GM18868 (cell line): ENCODE results near the gene BTRC.

Experiments used
- ATAC-seq: cut with Tn5 transposase; IDR thresholded peaks from one replicate; pipeline ENCODE4 v1.9.1; 2021; ENCODE audit warnings: mild to moderate bottlenecking, moderate library complexity; ENCODE audit not compliant: unreplicated experiment

The BTRC gene

DNA sequence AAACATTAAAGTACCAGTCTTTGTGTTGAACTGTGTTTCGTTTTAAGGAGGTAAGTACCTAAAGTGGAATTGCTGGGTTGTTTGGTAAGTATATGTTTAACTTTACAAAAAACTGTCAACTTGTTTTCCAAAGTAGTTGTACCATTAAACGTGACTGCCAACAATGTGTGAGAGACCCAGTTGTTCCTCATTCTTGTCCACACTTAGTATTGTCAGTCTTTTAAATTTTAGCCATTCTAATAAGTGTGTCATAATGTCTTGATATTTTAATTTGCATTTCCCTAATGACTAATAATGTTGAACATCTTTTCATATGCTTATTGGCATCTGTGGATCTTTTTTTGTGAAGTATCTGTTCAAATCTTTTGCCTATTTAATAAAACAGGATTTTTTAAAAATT is 159.8 kb downstream of the BTRC start:
- ATAC-seq, result no peak

DNA sequence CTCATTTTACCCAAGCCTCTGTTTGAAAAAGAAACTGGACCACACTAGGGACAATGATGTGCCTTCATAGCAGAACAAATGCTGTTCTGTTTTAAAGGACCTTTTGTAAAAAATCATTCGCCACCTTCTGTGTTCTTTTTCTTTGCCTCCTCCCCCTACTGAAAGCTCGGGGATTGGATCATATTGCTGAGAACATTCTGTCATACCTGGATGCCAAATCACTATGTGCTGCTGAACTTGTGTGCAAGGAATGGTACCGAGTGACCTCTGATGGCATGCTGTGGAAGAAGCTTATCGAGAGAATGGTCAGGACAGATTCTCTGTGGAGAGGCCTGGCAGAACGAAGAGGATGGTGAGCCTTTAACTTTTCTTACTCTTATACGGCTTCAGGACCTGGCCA is 171.9 kb downstream of the BTRC start:
- no peak for ATAC-seq

DNA sequence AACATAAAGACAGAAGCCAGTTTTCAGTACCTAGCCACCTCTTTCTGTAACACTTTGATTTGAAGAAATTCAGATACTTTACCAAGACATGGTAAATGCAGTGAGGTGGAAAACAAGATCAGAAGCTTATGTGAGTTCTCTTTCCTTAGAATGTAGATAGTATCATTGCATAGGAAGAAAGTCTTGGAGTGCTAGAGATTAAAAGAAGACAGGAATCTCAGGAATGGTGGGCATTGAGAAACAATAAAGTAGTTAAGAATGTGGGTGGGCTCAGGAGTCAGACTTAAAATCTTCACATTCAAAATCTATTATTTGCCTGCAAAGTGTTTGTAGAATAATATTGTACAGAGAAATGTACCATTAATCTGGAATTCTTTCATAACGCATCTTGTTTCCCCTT is 175.2 kb downstream of the BTRC start:
- no peak for ATAC-seq

DNA sequence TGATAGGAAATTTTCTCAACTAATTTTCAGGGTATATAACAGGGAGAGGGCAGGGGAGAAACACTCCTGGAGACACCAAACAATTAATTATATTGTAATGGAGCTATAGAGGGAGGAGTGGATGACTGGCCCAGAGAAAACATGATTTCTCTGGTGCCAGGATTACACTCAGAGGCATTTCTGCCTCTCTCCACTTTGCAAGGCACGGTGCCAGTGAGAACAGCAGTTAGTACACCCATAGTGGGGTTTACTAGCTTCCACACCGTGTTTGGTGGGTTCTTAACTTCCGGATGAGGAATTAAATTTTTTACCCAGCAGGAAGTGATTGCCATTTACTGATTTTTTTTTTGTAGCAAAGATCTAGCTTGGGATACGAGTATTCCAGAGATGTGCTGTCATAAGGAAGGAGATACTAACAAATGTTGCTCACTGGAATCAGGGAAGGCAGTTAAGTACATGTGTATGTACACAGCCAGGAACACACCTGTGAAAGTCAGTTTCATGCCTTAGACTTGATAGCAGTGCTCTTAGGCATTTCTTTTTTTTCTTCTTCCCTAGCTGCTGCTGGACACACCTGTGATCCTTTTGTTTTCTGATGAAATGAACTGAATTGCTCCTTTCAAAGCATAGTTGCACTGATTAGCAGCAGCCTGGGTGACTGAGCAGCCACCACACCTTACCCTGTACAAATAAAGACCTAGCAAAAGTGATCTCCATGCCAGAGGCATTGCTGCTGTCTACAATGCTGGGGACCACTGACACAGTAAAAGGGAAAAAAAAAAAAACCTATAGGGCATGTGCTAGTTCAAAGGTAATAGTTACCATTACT is 176.0 kb downstream of the BTRC start:
- no peak for ATAC-seq

DNA sequence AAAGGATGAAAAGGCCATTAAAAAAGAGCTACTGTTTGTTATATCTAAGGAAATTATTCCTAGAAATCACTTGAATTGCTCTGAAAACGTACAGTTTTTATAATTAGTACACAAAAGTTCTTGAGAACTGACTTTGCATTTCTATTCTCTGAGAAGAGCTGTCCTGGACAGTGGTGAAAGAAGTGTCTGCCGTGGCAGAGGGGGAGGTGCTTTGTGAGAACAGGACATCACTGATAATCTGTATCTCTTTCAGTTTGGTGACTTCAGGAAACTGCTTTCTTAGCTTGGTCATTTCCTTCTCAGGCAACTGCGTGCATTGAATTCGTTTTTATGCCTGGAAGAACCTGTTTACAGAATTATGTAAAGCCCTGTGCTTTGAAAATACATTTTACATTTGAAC is 182.0 kb downstream of the BTRC start:
- ATAC-seq, result no peak

DNA sequence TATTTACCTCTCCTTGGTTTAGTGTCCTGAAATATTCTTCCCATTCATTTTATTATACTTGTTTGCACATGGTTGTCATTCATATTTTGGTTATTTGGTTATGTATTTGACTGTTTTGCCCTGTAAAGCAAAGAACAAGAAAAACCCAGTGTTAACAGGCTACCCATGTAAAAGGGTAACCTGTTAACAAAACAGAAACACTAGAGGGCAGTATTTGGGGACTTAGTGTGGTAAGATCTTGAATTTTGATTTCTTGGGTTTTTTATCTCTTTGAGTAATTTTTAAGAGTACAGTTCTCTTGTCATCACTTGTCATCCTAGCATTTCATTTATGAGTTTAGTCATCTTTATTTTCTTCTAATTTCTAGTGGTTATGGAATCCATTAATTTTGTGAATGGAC is 182.8 kb downstream of the BTRC start:
- ATAC-seq, result no peak

DNA sequence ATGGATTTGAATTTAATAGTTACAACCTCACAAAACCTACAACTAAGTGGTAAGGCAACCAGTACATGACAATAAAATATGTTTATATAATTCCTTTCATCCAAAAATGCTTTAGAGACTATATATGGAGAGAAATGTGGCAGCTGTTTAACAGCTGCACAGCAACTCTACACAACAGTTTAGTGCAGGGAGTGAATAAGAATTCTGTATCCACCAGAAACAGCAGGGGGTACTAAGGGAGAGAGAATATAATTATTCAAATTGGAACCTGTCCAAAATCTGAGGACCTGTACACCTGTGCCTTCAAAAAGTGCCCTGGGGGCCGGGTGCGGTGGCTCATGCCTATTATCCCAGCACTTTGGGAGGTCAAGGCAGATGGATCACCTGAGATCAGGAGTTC is 184.5 kb downstream of the BTRC start:
- ATAC-seq, result no peak

DNA sequence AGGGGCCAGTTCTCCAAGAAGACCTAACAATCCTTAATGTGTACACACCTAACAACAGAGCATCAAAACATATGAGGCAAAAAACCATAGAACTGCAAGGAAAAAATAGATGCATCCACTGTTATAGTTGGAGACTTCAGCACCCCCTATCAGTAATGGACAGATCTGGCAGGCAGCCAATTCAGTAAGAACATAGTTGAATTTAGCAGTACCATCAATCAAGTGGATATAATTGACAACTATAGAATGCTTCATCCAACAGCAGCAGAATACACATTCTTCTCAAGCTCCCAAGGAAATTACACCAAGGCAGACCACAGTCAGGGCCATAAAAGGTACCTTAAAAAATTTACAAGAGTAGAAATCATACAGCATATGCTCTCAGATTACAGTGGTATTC is 191.9 kb downstream of the BTRC start:
- ATAC-seq, result no peak

DNA sequence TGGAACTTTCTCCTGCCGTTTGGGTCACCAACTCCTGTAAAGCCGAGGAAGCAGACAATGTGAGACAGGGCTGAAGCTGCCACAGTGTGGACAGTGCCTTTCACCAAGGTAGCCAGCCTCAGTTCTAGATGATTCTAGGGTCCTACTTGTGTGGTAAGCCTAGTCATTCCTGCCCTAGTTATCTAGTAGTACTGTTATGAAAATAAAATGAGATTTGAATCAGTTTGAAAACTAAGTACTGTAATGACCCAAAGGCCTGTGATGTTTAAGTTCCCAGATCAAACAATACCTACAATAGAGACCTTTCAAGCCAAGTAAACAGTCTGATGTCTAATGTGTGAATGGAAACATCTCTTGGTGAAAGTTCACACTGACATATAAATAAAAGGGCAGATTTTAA is 197.0 kb downstream of the BTRC start:
- no peak for ATAC-seq

DNA sequence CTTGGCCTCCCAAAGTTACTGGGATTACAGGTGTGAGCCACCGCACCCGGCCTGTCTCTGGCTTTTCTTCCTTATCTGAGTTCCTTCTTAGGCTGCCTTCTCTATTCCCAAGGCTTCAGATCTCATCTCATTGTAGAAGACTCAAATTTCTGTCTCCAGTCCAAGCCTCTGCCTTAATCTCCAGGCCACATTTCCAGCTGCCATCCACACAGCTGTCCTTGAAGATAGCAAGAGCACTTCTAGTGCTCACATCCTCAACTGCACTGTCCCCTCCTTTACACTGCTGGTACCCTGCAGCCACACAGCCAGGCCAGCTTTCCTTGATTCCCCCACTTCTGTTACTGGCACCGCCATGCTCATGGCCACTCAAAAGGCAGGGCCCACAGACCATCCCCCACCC is 198.5 kb downstream of the BTRC start:
- ATAC-seq, result no peak

DNA sequence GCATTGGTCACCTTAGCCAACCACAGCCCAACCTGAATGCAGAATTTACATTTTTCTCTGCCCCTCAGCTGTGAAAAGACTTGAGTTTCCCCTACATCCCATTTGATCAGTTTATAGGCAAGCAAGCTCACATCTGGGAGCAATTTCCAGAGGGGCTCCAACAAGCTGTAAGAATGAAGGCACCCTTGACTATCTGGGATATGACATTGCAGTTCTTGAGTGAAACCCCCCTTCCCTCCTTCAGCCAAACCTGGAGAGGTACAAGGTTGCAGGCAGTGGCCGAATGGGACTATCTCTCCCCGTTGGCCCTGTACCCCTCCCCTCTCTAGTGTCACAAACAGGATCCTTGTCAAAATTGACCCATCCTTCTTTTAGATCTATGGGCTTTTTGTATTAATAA is 203.6 kb downstream of the BTRC start:
- no peak for ATAC-seq

DNA sequence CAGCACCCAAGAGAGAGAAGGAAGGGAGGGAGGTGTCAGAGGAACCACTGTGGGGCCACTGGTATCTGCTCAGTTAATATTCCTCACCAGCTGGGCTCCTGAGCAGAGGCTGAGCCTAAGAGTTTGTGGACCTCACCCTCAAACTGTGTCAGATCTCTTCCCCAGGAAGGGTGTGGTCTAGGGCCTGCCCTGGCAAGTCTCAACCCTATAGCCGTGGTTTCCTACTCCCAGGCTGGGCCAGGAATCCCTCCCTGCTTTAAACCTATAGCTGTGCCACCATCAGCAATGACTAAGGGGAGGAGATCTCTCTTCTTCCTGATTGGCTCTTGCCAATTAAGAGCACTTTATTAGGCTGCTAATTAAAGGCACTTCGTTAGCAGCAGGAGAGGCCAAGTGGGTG is 204.2 kb downstream of the BTRC start:
- ATAC-seq, result no peak

DNA sequence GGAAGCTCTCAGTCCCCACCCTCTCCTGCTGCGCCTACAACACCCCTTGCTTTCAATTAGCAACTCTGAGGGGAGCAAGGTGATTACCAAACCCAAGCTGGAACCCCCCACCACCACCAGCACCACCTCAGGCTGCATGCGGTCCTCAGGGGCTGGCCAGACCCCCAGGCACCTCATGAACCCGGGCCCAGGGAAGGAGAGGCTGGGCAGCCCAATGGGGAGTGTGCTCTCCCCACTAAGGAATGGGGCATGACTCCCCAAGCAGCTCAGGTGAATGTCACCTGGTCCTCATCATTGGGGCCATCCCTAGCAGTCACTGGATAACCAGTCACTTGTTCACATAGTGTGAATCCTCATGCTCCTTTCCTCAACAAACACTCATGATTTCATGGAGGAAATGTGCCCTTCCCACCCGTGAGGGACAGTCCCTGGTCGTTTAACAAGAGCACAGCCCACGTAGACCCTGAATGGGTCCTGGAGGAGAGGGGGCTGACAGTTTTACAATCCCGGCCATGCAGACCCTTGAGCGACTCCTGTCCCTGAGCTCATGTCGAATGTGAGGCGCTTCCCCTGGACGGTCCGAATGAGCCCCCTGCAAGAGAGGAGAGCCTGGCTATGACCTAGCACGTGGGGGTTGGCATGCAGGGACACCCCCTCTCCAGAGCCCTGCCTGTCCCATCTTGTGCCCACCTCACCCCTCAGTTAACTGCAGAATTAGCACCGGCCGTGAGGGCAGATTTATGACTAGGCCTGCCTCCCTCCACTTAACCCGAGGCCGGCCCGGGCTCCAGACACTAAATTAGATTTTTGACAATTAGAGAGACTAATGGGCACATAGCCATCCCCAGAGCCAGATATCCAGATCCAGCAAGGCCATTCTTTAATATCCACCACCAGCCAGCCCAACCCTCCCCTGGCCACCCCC is 205.0 kb downstream of the BTRC start:
- no peak for ATAC-seq

DNA sequence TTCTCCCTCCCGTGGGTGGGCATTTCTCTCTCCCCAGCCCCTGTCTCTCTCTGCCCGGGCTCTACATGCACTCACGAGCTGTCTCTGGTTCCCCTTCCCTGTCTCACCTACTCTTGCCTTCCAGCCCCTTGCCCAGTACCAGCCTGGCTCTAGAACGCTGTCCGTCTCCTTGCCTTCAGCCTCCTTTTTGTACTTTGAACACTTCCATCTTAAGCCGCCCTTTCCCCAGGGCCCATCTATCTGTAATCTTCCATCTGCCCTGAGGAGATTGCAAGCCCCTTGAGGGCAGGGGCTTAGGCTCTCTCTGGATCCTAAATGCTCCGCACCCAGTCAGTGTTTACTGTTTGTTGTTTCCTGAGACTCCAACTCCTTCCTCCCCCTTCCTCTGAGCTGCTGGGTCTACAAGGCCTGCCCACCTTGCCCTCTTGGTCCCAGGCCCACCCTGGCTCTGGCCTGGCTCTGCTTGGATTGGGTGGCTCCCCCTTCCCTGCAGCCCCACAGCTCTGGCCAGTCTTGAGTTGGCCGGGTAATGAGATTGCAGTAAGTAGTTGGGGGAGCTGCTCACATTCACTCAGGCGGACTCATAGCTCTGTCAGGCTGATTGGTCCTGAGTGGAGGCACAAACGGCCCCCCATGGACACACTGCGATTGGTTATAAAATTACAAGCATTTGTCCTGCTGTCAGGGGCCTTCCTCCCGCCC is 205.8 kb downstream of the BTRC start:
- no peak for ATAC-seq

DNA sequence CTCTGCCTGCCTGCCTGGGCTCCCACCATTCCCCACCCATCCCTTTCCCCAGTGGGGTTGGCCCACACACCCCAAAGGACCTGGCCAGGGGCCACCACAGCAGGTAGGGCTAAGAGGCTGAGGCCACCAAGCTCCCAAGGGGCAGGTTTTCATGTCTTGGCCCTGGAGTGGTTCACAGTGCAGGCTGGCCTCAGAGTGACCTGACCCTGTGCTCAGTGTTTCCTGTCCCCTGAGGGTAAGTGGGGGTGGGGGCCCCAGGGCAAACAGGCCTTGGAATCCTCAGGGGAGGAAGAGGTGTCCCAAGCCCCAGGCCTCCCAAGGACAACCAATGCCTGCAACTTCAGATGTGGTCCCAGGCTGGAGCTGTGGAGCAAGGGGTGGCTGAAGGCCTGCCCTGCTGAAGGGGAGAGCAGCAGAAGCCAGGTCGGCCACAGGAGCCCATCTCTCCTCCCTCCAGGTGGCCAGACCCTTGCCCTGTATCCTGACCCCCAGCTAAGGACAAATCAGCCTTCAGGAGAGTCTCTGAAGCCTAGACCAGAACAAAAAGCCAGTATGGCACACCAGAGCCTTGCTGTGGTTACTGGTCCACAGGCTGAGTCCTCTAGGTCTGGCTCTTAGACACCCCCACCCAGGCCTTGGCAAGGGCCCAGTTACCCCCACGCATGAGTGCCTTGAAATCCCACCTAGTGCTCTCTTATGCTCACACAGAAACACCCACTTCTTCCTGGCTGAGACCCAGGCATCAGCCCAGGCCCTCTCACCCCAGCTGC is 206.5 kb downstream of the BTRC start:
- no peak for ATAC-seq

DNA sequence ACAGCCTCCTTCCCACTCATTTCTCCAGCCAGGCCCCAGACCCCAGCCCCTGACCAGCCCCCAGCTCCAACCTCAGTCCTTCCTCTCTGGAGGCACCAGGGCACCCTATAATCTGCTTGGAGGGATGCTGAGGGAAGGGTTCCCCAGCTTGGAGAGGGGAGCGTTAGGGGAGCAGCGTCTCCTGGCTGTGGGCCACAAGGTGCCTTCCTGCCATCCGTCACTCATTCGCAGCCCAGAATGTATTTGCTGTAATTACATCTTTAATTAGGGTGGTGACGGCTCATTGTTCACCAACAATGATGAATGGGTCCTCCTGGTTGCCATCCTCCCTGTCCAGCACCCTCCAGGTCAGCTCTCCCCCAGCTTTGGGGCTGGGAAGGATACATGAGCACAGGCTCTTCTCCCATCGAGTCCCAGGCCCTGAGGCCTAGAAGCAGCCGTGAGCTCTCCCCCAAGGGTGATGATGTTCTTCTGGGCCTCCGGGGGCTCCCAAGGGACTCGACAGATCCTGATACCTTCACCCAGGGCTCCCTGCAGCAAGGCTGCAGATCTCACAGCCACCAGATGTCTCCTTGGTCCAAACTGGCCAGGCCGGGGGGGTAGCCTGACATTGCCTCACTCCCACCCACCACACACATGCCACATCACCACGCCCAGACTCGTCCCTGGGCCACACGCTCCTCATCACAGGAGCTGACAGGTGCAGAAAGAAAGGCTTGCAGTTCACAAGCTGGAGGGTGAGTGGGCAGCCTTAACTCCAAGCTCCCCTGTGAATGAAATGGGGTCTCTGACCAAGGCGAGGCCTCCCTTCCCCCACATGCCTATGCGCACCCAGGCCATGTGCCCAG is 207.3 kb downstream of the BTRC start:
- no peak for ATAC-seq

DNA sequence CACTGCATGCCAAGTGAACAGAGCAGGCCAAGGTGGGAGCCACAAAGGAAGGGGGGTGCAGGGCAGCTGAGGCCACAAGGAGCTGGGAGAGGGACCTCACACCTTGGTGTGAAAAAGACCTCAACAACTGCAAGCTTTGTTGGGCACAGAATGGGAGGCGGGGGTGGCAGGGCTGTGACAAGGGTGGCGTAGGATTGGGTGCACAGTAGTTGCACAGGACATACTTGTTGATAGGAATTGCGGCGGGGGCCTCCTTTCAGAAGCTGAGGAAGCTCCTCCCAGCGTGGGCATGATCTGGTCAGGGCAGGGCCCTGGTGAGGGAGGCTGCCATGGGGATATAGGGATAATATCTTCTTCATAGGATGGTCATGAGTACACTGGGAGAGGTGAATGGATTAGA is 208.3 kb downstream of the BTRC start:
- ATAC-seq, result no peak

DNA sequence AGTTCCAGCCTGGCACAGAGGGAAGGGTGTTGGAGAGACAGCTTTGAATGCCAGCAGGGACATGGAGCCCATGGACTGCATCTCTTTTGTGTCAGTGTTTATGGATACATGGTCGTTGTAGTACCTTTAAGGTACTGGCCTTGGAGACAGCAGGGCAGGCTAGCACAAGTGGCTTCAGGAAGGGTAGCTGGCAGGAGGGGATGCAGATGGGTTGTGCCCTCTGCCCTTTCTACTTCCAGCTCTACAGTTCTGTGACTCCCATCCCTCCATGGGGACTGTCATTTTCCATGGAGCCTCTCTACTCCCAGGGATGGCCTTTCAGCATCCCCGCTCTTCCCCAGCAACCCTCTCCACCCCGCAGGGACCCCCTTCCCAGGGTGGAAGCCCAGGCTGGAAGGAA is 209.0 kb downstream of the BTRC start:
- no peak for ATAC-seq

DNA sequence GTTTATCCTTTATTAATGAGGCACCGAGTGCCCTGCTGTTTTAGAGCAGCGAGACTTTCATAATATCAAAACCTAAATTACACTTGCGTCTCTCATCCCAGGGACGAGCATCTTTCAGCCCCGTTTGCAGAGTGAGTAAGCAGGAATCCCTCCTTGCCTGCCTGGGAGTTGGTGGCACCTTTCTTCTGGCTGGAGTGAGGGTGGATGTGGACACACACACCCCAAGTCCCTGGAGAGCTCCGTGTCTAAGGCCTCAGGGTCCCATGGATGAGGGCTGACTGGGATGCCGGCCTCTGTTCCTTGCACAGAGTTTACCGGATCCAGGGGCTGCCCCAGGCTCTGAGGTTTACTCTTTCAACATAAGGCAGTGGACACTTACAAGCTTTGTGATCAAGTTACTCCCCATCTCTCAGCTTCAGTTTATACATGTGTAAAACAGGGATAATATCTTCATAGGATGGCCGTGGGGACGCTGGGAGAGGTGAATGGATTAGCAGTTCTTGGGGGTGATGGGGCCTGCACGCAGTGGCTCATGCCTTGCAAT is 209.6 kb downstream of the BTRC start:
- no peak for ATAC-seq
